Activated naive CD4-positive, alpha-beta T cell treated with anti-CD3 and anti-CD28 coated beads, Interleukin-2, amount 50 U/mL, for 72 hours (primary cell): ENCODE results near the gene UQCC2. TPM values are rescaled to one million over a fixed set of nuclear protein-coding genes. Genes with fewer than 3 reads are reported as not detected.

ENCODE experiments used
- ATAC-seq, 2 donors: fragments of 150-1000 bp; cut with Tn5 transposase; 2 replicates each; pipeline ENCODE4 v1.10.0; 2021; ENCODE audit warnings: mild to moderate bottlenecking in 2 of 2, moderate library complexity in 2 of 2
- DNase-seq, 2 donors: peaks; one replicate each; pipeline ENCODE4 v3.0.0; 2021 to 2022; ENCODE audit warnings: low spot score in 2 of 2
- H3K27ac Mint-ChIP-seq, 2 donors: one replicate each; pipeline ENCODE4 v1.8.0; 2022; ENCODE audit warnings: mild to moderate bottlenecking in 2 of 2, mixed read lengths in 2 of 2
- H3K36me3 Mint-ChIP-seq, 2 donors: one replicate each; pipeline ENCODE4 v1.8.0; 2022; ENCODE audit warnings: mixed read lengths in 2 of 2
- H3K9me3 Mint-ChIP-seq, 2 donors: one replicate each; pipeline ENCODE4 v1.8.0; 2022; ENCODE audit warnings: mixed read lengths in 2 of 2
- total RNA-seq, 2 donors: library from RNA; stranded (reverse); gene quantifications; one replicate each; pipeline ENCODE4 v1.2.3, GENCODE V29; 2022

UQCC2 gene
- total RNA-seq = 100 to 1,000 TPM; 114 to 145 TPM

DNA sequence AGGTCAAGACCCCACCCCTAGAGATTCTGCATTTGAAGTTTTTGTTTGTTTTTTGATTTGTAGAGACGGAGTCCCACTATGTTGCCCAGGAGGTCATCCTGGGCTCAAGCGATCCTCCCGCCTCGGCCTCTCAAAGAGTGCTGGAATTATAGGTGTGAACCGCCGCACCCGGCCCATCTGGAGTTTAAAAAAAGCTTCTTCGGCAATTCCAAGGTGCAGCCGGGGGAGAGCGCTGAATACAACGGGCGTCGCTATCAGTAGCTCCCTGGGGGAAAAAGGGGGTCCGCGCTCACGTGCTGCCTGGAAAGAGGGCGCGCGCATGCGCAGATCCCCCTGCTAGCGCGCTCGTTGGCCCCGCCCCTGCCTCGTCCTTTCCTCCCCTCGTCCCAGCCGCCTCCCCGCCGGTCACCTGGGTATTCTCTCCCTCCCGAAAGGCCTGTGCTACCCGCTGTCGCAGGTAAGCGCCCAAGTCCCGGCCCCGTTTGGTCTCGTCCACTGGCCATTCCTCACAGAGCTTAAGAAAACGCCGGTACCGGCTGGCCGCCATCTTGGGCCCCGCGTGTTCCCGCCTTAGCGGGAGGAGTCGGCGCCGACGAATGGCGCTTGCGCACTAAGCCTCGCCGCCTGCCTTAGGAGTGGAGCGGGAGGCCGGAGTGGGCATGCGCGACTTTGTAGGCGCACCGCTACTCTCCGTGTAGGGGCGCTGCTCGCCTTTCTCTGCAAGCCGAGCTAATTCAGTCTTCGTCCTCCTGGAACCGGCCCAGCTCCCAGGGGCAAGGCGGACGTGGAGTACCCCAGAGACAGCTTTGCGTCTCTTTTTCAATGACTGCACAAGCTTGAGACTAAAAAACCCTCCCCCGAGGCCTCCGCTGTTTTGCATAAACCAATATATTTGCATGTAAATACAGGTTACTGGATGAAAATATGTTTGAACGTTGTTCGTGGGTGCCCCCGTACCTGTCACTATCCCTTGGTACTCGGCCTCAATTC, at the start of gene UQCC2:
Gene UQCC2 (minus strand): TSS at position 561 of the 990 bp plus-strand sequence. CDS start 14 bp downstream, at position 547.
- peaks cover 30 to 31% of the 10 kb centered on the region in 2 donors for H3K36me3 Mint-ChIP-seq

DNA sequence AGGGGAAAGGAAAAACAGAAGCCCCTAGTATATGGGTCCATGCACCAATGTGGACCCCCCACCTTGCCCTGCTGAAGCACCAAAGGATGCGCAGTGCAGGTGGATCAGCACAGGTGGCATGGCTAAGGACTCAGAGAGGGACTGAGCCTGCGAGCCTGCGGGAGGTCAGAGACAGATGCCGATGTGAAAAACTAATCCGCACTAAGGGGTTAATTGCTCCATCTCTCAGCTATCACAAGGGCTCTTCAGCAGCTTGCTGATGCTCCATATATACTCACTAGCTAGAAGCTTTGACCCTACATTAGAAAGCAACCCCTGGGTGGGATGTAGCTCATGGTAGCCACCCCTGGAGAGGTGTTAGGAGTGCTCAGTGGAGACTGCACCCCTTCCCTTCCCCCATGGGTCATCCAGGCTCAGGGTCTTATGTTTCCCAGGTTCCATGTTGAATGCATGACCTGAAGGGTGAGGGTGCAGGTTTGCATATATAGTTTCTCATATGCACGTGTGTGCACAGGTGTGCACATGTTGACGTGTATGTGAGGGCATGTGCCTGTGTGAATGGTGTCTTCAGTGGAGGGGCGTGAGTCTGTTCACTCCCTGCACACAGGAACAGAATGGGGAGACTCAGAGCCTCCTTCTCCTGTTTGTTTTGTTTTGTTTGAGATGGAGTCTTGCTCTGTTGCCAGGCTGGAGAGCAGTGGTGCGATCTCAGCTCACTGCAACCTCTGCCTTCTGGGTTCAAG, 48.6 kb upstream of the UQCC2 start:
- no peak for ATAC-seq
- DNase-seq = no peak
- Mint-ChIP-seq H3K36me3 (no peaks in the 10 kb centered on the region), H3K9me3 (no peaks in the 10 kb centered on the region), H3K27ac (peak overlapping the region in 1 of 2 donors; percentile 12)

More for the DNA sequence above, at the start of gene UQCC2:
- DNase-seq = peak; percentile 95 to 97
- Mint-ChIP-seq H3K27ac (peak within 1 kb of the TSS; percentile 97 to 100), H3K9me3 (no peaks in the 10 kb centered on the region)
- ATAC-seq = peak; percentile 95 to 96

DNA sequence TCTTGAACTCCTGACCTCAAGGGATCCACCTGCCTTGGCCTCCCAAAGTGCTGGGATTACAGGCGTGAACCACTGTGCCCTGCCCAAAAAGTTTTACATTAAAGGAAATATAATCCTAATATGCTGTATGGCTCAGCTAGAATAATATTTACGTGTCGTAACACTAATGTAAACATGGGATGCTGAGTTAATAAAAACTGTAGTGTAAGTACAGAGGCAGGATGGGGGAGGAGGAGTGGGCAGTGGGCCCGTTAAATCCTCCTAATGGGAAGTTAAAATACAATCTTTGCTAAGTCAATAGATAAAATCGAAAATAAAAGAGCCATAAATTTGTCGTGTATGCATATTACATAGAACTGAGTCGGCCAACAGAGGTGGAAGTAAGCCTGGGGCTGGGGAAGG, 47.3 kb upstream of the UQCC2 start:
- Mint-ChIP-seq H3K9me3 (no peaks in the 10 kb centered on the region), H3K36me3 (no peaks in the 10 kb centered on the region), H3K27ac (no peak overlapping the region)
- DNase-seq (no peak), ATAC-seq (no peak)

DNA sequence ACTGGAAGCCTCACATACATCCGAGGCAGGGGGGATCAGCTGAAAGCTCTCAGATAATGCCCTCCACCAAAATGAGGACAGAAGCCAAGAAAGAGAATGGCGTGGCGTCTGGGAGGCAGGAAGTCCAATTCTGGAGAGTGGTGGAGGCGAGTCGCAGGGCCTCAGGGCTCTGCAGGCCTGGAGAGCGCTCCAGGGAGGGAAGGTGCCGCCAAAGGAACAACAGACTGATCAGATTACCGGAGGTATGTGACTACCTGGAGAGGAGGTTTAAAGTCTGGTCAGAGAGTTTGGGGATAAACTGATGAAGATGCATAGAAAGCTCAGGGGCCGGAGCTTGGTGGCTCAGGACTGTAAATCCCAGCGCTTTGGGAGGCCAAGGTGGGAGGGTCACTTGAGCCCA, 46.4 kb upstream of the UQCC2 start:
- peak overlapping the region in 1 of 2 donors; percentile 44 for H3K27ac Mint-ChIP-seq
- H3K36me3 Mint-ChIP-seq = no peaks in the 10 kb centered on the region

DNA sequence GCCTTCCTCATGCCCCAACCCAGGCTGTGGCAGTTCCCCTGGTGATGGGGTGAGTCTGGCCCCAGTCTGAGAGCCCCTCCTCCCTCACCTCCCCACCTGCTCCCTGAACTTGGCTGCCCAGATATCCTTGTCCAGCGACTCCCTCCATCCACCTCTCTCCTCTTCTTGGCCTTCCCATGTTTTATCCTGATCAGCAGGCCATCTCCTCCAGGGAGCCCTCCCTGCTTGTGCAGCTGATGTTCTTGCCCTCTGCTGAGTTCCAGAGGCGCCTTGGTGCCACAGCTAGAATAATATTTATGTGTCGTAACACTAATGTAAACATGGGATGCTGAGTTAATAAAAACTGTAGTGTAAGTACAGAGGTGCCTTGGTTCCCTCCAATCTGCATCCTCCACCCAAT, 45.6 kb upstream of the UQCC2 start:
- H3K9me3 Mint-ChIP-seq = no peaks in the 10 kb centered on the region
- ATAC-seq = no peak
- DNase-seq = no peak
- H3K27ac Mint-ChIP-seq = no peak overlapping the region
- no peaks in the 10 kb centered on the region for H3K36me3 Mint-ChIP-seq

More for the DNA sequence above, 46.4 kb upstream of the UQCC2 start:
- H3K9me3 Mint-ChIP-seq = no peaks in the 10 kb centered on the region
- no peak for DNase-seq
- no peak for ATAC-seq

DNA sequence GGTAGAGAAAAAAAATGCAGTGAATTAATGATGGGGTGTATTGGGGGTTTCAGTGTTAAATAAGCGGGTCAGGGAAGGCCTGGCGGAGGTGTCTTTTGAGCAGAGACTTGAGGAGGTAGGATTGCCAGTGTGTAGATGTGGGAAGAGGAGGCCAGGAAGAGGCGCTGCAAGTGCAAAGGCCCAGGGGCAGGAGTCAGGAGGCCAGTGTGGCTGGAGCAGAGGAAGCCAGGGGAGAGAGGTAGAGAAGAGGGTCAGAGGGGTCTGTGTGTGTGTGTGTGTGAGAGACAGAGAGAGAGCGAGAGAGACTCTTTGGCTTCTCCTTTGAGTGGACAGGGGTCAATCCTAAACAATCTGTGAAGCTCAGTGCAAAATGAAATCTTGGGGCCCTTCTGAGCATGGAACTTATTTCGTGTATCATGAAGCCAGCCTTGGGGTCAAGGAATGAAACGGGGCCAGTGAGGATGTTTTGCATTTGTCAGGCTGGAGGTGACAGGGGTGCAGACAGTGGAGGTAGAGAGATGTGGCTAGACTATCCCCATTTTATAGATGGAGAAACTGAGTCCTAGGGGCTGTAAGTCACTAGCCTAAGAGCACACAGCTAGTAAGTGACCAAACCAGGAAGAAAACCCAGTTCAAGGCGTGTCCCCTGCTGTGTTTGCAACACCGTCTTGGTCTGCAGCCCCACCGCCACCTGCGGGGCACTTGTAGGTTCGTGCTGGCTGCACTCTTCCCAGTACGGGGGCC, 44.9 kb upstream of the UQCC2 start:
- H3K9me3 Mint-ChIP-seq = no peaks in the 10 kb centered on the region
- DNase-seq = no peak
- H3K27ac Mint-ChIP-seq = peak overlapping the region in 1 of 2 donors; percentile 77
- H3K36me3 Mint-ChIP-seq = no peaks in the 10 kb centered on the region
- ATAC-seq = no peak

DNA sequence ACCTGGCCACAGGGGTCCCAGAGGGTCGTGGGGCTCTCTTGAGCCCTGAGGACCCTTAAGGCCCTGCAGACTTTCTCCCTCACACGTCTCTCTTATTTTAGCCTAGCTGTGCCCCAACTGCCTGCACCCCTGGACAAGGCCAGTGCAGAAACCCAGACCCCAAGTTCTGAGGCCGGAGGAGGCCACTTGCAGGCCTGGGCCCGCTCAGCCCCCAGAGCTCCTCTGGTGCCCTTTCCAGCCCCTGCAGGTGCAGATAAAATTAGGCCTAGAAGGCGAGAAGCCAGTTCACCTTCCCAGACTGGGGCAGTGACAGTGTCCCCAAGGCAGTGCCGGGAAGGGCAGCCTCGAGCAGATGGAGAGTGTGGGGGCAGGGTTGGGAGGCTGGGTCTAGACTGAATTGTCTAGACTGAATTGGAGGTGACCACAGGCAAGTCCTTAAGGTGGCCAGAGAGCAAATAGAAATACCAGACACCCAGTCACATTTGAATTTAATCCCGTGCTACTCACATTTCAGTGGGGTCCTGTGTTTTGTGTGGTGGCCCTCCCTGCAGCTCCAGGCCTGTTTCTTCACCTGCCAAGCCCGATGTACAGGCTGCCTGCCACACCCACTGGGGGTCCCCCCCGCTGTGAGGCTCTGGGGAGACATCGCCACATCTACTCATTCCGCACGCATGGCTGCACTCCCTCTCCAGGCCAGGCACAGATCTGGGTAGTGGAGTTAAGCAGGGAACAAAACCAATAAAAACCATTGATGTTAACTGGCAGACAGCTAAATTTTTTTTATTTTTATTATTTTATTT, 43.8 kb upstream of the UQCC2 start:
- no peaks in the 10 kb centered on the region for H3K36me3 Mint-ChIP-seq
- DNase-seq (no peak), ATAC-seq (no peak)
- no peaks in the 10 kb centered on the region for H3K9me3 Mint-ChIP-seq
- H3K27ac Mint-ChIP-seq = no peak overlapping the region

DNA sequence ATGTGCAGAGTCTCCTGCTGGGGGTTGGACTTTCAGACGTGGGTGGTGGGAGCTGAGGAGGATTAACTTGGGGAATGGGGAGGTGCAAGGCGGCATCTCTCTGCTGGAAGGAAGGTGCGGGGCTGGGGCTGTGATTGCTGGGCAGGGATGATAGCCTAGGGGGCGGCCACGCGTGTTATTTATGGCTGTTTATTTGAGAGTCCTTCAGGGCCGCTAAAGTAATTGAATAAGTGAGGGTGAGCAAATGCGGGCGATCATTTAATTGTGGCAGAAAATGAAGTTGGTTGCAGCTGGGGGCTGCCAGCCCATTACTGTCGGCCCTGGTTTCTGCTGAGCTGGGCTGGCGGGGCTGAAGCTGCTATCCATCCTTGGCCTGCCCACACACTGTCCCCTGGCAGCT, 42.7 kb upstream of the UQCC2 start:
- H3K9me3 Mint-ChIP-seq = no peaks in the 10 kb centered on the region
- no peak for ATAC-seq
- H3K36me3 Mint-ChIP-seq = no peaks in the 10 kb centered on the region
- no peak overlapping the region for H3K27ac Mint-ChIP-seq
- DNase-seq = no peak

DNA sequence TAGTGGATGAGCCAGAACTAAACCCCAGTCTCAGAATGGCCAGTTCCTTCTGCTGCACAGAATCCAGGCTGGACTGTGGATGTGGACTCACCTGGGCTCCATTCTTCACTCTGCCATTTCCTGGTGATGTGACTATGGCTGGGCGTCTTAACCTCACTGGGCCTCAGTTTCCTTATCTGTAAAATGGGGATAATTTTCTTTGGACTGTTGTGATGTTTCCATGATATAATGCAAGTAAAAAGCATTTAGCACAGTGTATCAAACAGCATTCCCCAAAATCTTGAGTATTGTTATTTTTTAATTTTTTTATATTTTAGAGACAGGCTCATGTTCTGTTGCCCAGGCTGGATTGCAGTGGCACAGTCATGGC, 41.1 kb upstream of the UQCC2 start:
- no peak for DNase-seq
- Mint-ChIP-seq H3K36me3 (no peaks in the 10 kb centered on the region), H3K27ac (no peak overlapping the region), H3K9me3 (no peaks in the 10 kb centered on the region)
- no peak for ATAC-seq

DNA sequence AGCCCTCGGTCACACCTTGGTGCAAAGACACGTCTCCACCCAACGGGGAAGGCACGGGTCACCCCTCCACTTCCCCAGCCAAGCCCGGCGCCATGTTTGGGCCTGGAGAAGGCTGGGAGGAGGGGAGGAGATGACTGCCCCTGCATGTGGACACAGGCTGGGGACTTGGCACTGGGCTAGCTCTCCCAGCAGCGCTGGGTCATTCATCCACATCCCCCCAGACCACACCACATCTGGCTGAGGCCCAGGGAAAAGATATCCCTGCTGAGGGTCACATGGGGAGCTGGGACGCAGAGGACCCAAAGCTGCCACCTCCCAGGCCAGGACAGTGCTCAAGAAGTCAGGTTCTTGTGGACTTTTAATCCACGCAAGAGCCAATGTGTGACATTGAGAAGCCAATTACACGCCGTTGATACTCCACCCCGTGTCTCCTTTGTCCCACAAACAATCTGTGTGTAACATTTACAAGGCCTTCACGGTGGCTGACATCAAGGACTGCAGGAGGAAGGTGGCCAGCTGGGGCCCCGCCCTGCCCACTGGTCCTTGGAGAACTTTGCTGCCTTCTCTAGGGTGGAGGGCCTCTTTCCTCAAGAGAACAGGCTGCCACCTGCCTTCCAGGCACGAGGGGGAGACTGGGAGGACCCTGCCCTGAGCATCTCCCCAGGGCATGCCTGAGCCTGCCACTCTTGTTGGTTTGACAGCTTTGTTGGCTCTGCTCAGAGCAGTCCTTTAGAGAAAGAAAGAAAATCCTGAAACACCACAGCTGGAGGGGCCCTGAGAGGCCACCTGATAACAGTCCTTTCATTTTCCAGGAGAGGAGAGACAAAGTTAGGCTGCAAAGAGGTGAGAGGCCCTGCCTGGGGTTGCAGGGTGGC, 40.5 kb upstream of the UQCC2 start:
- DNase-seq = no peak
- Mint-ChIP-seq H3K27ac (peak overlapping the region in 1 of 2 donors; percentile 36), H3K9me3 (no peaks in the 10 kb centered on the region), H3K36me3 (no peaks in the 10 kb centered on the region)
- no peak for ATAC-seq

DNA sequence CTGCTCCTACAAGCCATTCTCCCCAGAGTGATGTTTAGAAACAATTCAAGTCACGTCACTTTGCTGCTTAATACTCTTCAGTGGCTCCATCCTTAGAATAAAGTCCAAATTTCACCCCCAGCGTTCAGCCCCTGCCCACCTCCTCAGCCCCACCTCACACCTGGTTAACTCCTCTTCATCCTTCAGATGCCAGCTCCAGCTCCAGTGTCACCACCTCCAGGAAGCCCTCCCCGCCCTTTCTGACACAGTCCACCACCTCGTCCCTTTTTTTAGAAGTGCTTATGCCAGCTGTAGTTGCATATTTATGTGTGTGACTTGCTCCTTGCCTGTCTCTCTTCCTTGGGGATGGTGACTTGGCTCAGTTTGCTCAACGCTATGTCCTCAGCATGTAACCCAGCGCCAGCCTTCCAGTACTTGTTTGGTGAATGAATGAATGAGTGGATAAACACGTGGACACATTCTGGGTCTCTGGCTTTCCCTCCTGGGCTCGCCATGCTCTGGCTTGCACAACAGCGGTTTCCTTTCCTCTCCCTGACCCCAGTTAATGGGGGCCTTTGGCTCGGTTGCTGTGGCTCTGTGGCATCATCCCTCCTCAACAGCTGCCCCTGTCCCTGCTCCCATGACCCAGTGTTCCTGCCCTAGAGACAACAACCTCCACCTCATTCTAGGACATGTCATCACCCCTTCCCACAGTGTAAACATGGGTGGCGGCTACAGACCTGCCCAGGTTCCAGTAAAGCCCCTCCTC, 38.9 kb upstream of the UQCC2 start:
- peak overlapping the region; percentile 0 to 1 for H3K27ac Mint-ChIP-seq
- ATAC-seq (no peak), DNase-seq (no peak)
- H3K9me3 Mint-ChIP-seq = no peaks in the 10 kb centered on the region
- H3K36me3 Mint-ChIP-seq = no peaks in the 10 kb centered on the region

DNA sequence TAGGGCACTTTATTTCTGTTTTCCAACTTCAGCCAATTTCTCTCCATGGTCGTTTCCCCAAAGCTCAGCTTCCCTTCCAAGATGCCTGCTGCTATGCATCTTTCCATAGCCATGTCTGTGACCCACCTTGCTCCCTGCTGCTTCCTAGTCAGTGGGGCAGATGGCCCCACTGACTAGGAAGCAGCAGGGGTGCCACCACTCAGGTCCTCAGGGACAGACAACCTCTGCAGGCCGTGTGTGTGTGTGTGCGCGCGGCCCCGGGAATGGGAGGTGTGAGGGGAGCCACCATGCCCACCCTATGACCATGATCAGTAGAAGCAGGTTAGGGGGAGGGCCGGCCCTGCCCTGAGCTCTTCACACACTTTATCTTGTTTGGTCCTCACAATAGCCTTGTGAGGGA, 37.9 kb upstream of the UQCC2 start:
- no peaks in the 10 kb centered on the region for H3K36me3 Mint-ChIP-seq
- ATAC-seq (no peak), DNase-seq (no peak)
- no peak overlapping the region for H3K27ac Mint-ChIP-seq
- no peaks in the 10 kb centered on the region for H3K9me3 Mint-ChIP-seq

DNA sequence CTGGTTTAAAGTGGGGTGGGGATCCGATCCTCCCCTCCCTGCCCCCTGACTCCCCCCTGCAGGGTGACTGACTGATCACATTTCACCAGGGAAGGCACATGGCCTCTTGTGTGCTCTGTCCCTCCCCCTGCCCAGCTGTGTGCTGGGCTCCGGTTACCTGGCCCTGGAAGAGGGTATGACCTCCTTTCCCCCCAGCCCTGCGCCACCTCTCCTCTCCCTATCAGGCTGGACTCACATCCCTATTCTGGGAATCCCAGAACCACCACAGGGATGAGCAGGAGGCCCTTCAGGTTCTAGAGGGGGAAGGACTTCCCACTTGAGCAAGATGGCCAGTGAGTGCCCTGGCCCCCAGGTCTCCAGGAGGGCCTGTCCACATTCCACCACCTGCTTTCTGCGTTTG, 37.3 kb upstream of the UQCC2 start:
- H3K9me3 Mint-ChIP-seq = no peaks in the 10 kb centered on the region
- DNase-seq = no peak
- no peaks in the 10 kb centered on the region for H3K36me3 Mint-ChIP-seq
- no peak overlapping the region for H3K27ac Mint-ChIP-seq
- ATAC-seq = no peak

DNA sequence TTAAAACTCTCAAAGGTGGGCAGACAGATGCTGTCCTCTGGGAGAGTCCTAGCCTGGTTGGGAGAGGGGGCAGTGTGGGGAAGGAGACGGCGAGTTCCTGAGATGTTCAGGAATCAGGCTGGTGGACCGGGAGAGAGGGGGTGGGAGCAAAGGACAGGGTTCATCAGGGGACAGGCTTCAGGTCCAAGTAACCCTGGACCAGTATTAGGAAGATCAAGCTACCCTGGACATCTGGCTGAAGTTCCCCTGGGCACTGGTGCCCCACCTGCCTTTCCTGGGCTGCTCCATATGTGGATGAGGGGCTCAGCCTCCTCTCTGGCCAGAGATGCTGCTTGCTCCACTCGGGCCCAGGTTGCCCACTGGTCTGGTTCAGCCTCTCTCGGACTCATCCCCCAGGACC, 36.3 kb upstream of the UQCC2 start:
- no peak for ATAC-seq
- Mint-ChIP-seq H3K36me3 (no peaks in the 10 kb centered on the region), H3K27ac (peak overlapping the region in 1 of 2 donors; percentile 24), H3K9me3 (no peaks in the 10 kb centered on the region)
- DNase-seq = no peak

DNA sequence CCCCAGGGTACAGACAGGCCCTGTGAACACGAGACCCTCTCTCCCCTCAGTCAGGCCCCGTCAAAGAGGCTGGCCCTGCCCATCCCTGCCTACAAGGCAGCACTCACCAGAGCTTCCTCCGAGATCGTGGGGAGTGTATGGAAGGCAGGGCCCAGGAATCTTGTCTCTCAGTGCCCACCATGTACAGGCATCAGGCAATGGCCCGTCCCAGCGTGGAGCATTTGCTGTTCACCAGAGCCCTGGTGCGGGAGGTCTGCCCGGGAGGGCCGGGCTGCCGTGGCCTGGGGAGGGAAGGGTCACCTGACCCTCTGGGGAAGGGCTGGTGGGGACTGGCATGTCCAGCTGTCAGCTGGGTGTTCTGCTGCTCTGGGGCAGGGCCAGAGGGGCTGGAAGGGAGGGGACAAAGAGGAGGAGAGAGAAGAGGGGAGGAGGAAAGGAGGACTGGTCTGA, 35.2 kb upstream of the UQCC2 start, which contains the start of gene IP6K3:
Gene IP6K3 (minus strand): TSS at position 255 of the 450 bp plus-strand sequence. CDS start 11,429 bp downstream, outside the sequence.
- H3K27ac Mint-ChIP-seq = peak within 1 kb of the TSS; percentile 24 to 94
- no peaks in the 10 kb centered on the region for H3K9me3 Mint-ChIP-seq
- ATAC-seq (no peak), DNase-seq (no peak)
- no peaks in the 10 kb centered on the region for H3K36me3 Mint-ChIP-seq
